ENCODE data around the gene GRAMD4.

DNA sequence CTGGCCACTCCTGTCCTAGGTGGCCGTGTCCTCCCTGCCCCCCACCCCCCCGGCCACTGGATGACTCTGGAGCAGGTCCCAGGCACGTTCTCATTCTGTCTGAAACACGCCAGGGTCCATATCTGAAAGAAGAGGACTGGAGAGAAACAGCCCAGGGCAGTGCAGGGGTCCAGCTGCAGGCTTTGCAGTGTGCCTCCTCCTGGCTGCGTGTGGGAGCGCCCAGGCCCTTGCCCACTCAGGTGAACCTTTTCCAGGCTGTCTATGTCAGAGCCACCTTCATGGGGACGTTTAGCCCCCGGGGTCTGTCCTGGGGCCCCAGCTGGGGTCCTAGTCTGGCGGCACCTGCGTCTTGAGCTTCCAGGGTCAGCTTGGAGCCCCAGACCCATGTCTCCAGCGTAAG lies 15.6 kb downstream of the GRAMD4 start:
- TF ChIP-seq, protein P1, sequence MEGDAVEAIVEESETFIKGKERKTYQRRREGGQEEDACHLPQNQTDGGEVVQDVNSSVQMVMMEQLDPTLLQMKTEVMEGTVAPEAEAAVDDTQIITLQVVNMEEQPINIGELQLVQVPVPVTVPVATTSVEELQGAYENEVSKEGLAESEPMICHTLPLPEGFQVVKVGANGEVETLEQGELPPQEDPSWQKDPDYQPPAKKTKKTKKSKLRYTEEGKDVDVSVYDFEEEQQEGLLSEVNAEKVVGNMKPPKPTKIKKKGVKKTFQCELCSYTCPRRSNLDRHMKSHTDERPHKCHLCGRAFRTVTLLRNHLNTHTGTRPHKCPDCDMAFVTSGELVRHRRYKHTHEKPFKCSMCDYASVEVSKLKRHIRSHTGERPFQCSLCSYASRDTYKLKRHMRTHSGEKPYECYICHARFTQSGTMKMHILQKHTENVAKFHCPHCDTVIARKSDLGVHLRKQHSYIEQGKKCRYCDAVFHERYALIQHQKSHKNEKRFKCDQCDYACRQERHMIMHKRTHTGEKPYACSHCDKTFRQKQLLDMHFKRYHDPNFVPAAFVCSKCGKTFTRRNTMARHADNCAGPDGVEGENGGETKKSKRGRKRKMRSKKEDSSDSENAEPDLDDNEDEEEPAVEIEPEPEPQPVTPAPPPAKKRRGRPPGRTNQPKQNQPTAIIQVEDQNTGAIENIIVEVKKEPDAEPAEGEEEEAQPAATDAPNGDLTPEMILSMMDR (IDR thresholded peaks at IDR 0.05), result no peak
- TF ChIP-seq TCF12 (IDR thresholded peaks at IDR 0.05) (no peak), FOXM1 (IDR thresholded peaks at IDR 0.05; ENCODE audit: low read depth) (no peak), JUND (IDR thresholded peaks at IDR 0.05) (no peak), RAD21 (IDR thresholded peaks at IDR 0.05; ENCODE audit: low read length) (no peak), MXI1 (IDR thresholded peaks at IDR 0.05; ENCODE audit: low read depth, low read length) (no peak), TEAD4 (IDR thresholded peaks at IDR 0.05; ENCODE audit: borderline replicate concordance, insufficient read depth) (no peak), RXRA (IDR thresholded peaks at IDR 0.05; ENCODE audit: borderline replicate concordance, low read depth) (no peak), EZH2phosphoT487 (IDR thresholded peaks at IDR 0.05; ENCODE audit: borderline replicate concordance, low read depth) (no peak)
- TF ChIP-seq, protein P2, sequence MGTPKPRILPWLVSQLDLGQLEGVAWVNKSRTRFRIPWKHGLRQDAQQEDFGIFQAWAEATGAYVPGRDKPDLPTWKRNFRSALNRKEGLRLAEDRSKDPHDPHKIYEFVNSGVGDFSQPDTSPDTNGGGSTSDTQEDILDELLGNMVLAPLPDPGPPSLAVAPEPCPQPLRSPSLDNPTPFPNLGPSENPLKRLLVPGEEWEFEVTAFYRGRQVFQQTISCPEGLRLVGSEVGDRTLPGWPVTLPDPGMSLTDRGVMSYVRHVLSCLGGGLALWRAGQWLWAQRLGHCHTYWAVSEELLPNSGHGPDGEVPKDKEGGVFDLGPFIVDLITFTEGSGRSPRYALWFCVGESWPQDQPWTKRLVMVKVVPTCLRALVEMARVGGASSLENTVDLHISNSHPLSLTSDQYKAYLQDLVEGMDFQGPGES (IDR thresholded peaks at IDR 0.05; ENCODE audit: low read depth, low read length), result no peak
- TF ChIP-seq, protein P3, sequence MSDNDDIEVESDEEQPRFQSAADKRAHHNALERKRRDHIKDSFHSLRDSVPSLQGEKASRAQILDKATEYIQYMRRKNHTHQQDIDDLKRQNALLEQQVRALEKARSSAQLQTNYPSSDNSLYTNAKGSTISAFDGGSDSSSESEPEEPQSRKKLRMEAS (IDR thresholded peaks at IDR 0.05; ENCODE audit: low read depth), result no peak

Data from SK-N-SH (cell line).